Left kidney (tissue), 2 donors: ENCODE data around the gene FECH. TPM values are rescaled to one million over a fixed set of nuclear protein-coding genes. Genes with fewer than 3 reads are reported as not detected.
"Not testable (repeated sequence)": the region's sequence is repeated elsewhere in the genome, so short reads cannot be mapped to it uniquely, and the experiment has no call there.

Source experiments
- DNase-seq: peaks from one replicate; pipeline ENCODE4 v3.0.0-alpha.2; 2013
- polyA plus RNA-seq: library from polyadenylated mRNA; unstranded; fragments of 120-200 nt; gene quantifications from one replicate; pipeline ENCODE4 v1.2.1, GENCODE V29; 2013; ENCODE audit not compliant: insufficient read length

FECH gene
- polyA plus RNA-seq, 1 donor, result 40.2 TPM

DNA sequence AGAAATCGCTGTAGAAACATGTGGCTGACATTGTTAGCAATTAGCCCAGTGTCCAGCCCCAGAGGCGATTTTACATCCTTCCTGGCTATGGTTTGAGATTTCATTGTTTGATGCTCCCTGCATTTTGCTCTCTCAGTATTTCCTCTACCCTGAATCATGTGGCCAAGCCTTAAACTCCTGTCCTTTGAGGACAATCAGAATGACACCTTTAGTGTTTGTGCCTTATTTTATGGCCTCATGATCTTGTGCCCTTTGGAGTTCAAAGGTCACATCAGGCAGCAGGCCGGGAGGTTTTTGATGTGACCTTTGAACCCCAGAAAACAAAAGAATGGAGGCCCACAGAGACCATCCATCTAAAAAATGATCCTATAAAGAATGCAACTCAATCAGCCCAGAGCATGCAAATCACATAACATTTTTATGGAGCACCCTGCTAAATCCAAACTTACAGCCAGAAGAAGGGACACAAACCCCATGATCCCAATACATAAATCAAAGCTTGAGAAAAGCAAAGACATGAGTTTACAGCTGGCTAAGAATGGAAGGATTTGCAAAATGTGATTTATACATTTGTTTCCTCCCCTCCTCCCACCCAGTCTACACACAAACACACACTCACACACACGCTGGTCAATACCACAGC lies 52.5 kb downstream of the FECH start:
- peak; percentile 81 for DNase-seq

DNA sequence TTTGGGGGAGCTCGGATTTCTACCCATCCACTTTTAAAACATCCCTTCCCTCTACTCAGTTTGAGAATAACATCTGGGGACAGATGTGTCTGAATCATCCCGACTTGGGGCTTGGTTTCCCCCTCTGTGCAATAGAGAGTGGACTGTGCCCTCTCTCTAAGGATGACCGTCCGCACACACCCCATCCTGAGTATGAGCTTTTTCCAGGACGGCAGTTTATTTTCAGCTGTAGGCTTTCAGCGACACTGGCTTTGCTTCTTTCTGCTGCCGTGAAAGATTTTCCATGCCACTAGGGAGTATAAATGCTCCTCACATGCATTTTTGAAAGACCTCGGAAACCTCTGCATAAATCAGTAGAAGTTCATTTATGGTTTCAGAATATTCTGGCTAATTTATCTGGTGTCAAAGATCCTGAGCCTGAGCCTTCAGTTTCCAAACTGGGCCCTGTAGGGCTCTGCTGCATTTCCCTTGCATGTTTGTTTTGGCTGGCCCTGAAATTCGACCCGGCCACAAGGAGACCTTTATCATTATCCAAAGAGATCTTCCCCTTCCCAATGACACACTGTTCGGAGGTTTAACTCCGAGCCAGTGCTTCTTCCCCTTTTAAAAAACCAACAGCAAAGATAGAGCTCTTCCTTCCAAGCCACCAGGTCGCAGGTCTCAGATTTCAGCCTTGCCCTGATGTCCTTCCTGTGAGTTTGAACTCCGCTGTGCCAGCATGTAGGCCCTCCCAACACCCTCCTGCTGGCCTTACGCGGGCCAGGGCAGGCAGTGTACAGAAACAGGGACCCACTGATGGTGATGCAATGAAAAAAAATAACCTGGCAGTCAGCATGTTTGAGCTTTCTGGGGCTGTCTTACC lies 53.3 kb downstream of the FECH start:
- peak; percentile 59 for DNase-seq

DNA sequence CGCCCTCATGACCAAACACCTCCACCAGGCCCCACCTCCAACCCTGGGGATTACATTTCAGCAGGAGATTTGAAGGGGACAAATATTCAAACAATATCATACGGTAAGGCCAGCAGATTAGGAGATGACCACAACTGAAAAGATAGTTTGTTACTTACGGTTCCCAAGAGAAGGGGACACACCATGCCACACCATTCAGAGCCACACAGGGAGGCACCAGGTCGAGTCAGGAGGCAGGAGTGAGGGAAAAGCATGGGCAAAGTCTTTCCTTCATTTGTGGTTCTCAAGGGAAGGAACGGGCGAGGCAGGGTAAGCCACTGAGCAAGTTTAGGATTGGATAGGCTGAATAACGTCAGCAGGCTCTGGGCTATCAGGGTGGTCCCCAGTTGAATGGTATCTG lies 57.4 kb downstream of the FECH start:
- no peak for DNase-seq

DNA sequence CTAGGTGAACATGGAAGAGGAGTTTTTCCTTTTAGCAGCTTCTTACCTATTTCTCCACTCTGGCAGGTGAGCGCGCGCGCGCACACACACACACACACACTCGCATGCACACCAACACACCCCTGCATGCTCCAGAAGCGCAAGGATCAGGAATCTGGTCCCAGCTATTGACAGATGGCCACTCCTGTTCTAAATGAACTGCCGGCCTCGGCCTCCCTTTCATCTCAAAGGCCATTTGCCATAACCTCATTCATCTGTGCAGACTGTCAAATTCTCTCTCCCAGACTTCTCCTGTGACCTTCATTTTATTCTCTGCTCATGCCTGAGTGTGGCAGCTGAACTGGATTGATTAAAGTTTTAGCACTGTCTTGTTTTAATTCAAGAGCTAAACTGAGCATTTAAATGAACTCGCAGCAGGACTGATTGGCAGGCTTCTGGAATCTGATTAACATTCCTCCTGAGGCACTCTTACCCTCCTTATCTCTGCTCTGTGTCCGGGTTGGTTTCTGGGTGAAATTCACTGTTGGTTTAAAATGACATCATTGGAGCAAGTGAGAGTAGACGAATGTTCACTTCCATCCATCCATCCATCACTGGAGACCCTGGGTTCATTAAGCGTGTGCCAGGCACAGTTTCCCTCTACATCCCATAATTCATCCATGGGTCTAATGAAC lies 58.8 kb downstream of the FECH start:
- no peak for DNase-seq

DNA sequence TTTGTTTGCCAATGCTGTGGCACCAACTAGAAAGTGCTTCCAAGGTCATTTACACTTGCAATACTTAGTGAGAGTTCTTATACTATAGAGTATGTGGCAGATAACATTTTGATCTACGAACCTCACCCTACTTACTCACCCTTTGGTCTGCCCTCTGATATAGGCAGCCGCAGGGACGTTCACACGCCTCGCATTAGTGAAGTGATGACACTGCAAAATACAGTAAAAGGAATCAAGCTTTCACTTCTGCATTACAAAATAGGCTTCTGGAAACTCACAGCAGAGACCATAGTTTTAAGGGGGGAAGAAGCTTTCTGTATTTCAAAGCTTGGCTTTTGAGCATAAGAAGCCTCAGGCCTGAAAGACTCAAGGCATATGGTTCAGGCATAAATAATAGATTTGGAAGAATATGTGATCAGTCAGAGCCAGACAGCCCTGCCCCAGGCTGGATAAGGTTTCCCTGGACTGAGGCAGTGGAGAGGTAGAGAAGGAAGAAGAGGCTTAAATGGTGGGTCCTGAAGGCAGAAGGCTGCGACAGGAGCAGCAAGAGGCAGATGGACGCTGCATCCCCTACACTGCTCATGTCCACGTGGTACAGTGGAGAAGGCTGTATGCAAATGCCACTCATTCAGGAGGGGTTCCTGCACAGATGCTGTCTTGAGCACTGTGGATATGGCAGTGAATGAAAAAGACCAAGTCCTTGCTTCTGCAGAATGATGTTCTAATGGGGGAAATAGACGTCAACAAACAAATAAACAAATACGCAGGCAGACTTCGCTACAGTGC lies 63.1 kb downstream of the FECH start:
- no peak for DNase-seq

DNA sequence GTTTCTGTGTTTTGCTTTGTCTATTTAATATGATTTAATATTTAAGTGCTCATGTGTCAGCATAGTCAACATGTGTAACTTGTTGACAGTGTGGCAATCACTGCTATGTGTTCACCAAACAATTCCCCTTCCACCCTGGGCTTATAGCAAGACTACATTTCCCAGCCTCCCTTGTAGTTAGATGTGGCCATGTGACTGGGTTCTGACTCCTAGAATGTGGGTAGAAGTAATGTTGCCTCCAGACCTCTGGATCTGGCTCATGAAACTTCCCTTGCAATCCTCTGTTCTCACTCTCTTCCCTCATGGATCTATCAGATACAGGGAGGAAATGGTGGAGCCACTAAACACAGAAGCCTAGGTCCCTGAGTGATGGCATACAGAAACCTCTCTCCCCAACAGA lies 64.2 kb downstream of the FECH start:
- DNase-seq, result not testable (repeated sequence)

DNA sequence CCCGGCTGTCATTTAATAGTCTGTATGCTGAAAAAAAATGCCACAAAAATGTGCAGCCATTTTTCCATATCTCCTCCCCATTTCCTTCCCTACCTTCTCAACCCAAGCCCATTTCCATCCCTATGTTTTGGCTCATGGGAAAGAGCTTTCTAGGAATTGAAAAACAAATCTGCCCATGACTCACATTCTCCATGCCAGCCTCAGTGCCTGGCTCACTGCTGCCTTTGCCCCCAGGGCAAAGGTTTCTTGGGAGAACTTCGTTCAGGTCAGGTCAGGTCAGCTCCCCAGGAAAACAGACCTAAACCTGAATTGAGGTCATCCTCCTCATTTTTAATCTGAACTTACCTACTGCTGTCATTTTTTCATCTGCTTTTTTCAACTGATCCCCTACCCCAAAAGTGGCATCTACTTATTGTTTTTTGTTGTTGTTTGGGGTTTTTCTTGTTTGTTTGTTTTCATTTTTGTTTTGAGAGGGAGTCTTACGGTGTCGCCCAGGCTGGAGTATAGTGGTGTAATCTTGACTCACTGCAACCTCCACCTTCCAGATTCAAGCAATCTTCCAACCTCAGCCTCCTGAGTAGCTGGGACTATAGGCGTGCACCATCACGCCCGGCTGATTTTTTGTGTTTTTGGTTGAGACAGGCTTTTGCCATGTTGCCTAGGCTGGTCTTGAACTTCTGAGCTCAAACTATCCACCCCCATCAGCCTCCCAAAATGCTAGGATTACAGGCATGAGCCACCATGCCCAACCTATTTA lies 66.7 kb downstream of the FECH start:
- no peak for DNase-seq

DNA sequence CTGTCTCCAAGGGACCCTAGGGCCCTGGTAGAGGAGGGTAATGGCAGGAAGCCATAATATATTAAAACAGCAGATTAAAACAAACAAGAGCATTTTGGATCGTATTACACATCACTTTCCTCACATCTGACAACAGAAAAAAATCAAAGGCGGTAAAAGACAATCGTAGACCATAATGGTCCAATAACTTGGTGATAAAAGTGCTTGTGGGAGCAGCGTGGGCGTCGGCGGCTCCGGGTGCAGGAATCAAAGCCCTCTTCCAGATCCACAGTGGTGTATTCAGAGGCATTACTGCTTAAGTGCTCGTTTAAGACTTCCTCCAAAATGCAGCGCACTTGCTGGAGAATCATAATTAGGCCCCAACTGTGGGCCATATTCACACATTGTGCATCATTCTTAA lies 68.0 kb downstream of the FECH start:
- no peak for DNase-seq

DNA sequence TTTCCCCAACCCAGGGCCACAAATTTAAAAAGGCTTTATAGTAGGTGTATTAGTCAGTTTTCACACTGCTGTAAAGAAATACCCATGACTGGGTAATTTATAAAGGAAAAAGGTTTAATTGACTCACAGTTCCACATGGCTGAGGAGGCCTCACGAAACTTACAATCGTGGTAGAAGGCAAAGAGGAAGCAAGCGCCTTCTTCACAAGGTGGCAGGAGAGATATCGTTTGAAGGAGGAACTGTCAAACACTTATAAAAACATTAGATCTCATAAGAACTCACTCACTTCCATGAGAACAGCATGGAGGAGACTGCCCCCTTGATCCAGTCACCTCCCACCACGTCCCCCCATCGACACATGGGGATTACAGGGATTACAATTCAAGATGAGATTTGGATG lies 70.4 kb downstream of the FECH start:
- DNase-seq, result no peak

DNA sequence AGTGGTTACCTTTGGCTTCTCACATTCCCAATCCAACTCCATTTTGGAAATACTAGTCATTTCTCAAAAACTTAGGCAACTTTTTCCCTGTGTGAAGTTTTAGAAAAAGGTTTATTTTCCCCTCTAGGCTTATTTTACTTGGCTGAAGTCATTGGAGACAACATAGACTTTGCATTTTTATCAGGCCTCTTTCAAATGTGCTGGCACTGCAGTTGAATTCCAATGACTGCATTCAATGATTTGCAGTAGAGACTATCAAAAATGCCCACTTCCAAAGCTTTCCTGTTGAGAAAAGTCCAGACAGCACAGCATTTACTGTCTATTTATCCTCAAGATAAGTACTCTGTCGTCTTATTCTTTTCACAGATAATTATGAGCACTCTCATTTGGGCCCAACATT lies 81.3 kb downstream of the FECH start:
- no peak for DNase-seq

DNA sequence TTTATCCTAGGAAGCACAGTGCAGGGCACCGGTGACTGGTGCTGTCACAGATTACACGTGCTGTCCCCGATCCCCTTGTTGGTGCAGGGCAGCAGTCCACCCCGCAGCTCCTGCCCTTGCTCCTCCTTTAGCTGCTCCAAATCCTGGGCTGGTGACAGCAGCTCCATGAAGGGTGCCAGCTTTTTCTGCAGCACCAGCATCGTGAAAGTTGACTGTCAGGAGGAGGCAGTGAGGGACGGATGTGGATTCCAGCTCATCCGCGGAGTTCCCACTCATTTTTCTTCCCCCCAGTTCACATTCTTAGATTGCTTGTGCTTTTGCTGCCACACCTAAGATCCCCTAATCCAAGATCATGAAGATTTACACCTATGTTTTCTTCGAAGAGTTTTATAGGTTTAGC lies 83.9 kb downstream of the FECH start:
- DNase-seq, result no peak

DNA sequence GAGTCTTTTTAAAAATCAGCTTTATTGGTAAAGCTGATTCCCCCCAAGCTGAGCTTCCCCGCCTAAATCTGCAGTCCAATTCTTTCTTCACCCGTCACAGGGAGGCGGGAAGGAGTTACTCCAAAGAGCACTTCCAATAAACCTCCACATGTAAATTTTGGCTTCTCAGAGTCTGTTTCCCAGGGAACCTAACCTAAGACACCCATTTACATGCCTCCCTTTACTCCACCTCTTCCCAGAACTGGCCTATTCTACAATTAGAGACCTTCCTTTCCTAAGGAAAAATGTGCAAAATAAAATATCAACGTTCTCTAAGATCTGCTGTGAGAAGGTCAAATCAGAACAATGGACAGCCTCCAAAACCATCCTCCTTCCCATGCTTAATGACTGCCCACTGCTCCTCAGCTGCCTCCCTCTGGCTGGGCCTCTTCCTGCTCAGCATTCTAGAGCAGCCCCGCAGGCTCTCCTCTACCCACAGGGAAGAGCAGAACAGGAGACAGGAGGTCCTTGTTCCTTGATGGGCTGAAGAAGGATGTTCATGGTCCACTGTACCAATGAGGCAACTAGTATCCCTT lies 87.7 kb downstream of the FECH start:
- DNase-seq, result no peak

Other genes starting within 250 kb of the FECH start
- not detected for gene ST8SIA3, start 234.1 kb downstream of the FECH start, polyA plus RNA-seq
- gene ONECUT2, start 151.3 kb downstream of the FECH start, polyA plus RNA-seq, result 0.12 TPM
- 209 TPM for gene NARS1, start 35.1 kb upstream of the FECH start, polyA plus RNA-seq
- 35.0 TPM for gene ATP8B1, start 216.6 kb upstream of the FECH start, polyA plus RNA-seq